GM18909 (cell line): ENCODE results near the gene LMNB1.

Experiments used
- ATAC-seq: cut with Tn5 transposase; IDR thresholded peaks from one replicate; pipeline ENCODE4 v1.9.1; 2021; ENCODE audit warnings: mild to moderate bottlenecking; ENCODE audit not compliant: unreplicated experiment, poor library complexity

LMNB1 gene

GRCh38 chr5:126881821-126882600, 105.1 kb downstream of the LMNB1 start:
- ATAC-seq: no peak

- no peak for ATAC-seq
Measured at GRCh38 chr5:126883564-126884245, 106.8 kb downstream of the LMNB1 start.

GRCh38 chr5:126884269-126884819, 107.4 kb downstream of the LMNB1 start:
- no peak for ATAC-seq
